GM10266 (cell line): ENCODE measurements around the gene PTPN13.
A peak's percentile ranks its signal among the peaks of the same experiment; 100 is the strongest.
"Not testable (repeated sequence)": the region's sequence is repeated elsewhere in the genome, so short reads cannot be mapped to it uniquely, and the experiment has no call there.

Experiments used
- DNase-seq: peaks from one replicate; pipeline ENCODE4 v3.0.0; 2012; ENCODE audit errors: extremely low spot score
- TF ChIP-seq, protein P1 (sequence below): IDR thresholded peaks from 2 replicates; pipeline ENCODE4 v1.5.1; 2012; ENCODE audit warnings: mild to moderate bottlenecking, low read depth; ENCODE audit not compliant: control insufficient read depth, insufficient read depth; ENCODE audit errors: missing control alignments

PTPN13 gene

GRCh38 chr4:86688026-86688425, 93.9 kb downstream of the PTPN13 start:
- TF ChIP-seq, protein P1, sequence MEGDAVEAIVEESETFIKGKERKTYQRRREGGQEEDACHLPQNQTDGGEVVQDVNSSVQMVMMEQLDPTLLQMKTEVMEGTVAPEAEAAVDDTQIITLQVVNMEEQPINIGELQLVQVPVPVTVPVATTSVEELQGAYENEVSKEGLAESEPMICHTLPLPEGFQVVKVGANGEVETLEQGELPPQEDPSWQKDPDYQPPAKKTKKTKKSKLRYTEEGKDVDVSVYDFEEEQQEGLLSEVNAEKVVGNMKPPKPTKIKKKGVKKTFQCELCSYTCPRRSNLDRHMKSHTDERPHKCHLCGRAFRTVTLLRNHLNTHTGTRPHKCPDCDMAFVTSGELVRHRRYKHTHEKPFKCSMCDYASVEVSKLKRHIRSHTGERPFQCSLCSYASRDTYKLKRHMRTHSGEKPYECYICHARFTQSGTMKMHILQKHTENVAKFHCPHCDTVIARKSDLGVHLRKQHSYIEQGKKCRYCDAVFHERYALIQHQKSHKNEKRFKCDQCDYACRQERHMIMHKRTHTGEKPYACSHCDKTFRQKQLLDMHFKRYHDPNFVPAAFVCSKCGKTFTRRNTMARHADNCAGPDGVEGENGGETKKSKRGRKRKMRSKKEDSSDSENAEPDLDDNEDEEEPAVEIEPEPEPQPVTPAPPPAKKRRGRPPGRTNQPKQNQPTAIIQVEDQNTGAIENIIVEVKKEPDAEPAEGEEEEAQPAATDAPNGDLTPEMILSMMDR: no peak
- no peak for DNase-seq

DNA sequence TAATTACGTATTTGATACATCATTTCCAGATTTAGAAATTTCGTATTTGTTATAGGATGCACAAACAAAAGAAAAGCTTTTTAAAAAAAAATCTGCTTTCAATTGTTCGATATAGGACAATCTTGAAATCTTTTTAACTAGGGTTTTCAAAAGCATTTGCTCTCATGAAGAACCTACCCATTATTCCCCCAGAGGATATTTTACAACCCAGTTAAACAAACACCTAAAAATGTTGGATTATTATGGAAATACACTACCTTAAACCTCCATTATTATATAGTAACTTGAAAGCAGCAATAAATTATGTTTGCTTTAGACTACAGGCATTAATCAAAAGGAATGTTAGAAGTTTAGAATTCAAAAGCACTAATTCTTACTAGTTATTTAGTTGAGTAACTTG, 110.5 kb downstream of the PTPN13 start:
- TF ChIP-seq, protein P1: no peak

DNA sequence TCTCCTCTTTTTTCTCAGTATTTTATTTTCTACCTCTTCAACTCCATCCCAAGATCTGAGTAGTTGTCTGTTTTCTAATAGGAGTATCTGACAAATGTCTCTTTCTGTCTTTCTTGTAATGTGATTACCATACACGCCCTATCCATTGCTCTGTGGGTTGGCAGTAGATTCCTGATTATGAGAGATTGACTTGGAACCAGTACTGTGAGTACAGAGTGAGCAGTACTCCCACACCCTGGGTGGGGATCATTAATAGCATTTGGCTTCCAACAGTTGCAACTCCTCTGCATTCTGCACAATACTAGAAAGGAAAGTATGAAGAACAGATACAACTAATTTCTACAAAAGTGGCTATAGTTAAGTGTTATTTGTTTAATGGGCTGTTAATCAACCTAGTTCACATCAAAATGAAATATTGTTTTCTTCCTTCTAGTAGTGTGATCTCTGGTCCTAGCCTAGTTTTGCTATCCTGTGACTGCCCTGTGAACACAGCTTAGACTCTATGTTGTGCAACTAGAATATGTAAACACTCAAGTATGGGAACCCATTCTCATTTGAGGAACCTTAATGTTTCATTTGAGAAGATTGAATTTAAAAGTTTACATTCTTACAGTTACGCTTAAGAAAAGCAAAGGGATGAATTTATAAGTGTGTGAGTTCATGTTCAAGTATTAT, 112.9 kb downstream of the PTPN13 start:
- TF ChIP-seq, protein P1: no peak
- no peak for DNase-seq

More for the DNA sequence above, 110.5 kb downstream of the PTPN13 start:
- no peak for DNase-seq

DNA sequence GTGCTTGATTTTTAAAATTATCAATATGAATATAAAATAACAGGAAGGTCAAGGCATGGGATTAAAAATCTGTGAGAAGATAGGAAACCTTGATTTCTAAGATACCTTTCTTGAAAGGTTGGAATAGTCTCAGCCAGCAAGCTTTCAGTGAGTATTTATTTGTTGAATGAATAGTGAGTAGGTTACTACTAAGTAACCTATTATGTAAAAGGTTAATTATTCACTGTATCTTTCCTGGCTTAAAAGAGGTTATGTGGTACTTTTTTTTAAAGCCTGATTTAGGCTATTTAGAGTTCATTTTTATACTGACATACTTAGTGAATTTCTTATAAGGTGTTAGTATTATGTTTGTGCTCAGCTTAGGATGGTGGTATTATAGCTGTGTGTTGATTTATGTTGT, 123.5 kb downstream of the PTPN13 start:
- TF ChIP-seq, protein P1: no peak
- no peak for DNase-seq

DNA sequence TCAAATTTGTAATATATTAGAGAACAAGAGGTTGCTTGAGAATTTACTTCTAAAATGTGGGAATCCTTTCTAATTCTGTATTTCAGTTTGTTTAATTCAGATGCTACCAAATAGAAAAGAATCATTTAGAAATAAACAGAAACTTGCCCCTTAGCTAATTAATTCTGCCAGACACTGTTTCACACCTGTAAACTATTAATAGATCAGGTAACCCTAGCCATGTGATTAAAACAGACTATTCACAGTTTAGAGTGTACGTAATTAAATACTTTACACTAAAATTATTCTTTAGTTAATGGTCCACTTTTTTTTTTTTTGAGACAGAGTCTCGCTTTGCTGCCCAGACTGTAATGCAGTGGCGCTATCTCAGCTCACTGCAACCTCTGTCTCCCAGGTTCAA, 124.0 kb downstream of the PTPN13 start:
- DNase-seq: no peak
- TF ChIP-seq, protein P1: no peak

DNA sequence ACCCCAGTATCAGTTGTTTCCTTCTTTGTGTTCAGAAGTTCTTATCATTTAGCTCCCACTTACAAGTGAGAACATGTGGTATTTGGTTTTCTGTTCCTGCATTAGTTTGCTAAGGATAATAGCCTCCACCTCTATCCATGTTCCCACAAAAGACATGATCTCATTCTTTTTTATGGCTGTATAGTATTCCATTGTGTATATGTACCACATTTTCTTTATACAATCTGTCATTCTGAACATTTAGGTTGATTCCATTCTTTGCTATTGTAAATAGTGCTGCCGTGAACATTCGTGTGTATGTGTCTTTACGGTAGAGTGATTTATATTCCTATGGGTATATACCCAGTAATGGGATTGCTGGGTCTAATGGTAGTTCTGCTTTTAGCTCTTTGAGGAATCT, 125.0 kb downstream of the PTPN13 start:
- not testable (repeated sequence) for DNase-seq

GRCh38 chr4:86720508-86721068, 126.5 kb downstream of the PTPN13 start:
- DNase-seq: peak; percentile 2
- TF ChIP-seq, protein P1: no peak
